ENCODE data around the gene PCK2.

The PCK2 gene

DNA sequence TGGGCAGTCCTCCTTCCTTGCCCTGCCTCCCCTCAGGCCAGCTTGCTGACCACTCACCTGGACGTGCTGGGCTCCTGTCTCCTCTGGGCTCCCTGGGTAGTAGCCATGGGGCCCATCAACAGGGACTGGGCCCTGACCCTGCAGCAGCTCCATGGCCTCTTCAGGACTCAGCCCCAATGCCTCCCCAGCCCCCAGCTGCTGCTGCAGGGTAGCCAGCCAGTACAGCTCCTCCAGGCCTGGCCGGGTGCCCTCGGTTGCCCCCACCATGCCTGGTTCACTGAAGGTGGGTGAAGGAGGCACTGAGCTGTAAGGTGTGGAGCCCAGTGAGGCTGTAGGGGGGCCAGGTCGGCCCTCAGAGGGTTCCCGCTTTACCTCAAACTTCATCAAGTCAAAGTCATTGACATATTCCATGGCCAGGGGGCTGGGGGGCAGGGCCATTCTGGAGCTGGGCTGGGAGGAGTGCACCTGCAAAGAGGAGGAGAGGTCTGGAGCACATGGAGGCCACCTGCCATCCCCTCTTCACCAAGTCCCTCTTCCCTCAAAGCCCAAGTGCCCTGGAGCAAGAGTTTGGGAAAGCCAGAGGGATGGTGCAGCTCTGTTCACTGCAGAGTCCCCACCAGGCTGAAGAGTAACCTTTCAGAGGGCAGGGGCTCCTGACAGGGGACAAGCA lies 11.6 kb upstream of the PCK2 start:
- TF ChIP-seq, protein P1, sequence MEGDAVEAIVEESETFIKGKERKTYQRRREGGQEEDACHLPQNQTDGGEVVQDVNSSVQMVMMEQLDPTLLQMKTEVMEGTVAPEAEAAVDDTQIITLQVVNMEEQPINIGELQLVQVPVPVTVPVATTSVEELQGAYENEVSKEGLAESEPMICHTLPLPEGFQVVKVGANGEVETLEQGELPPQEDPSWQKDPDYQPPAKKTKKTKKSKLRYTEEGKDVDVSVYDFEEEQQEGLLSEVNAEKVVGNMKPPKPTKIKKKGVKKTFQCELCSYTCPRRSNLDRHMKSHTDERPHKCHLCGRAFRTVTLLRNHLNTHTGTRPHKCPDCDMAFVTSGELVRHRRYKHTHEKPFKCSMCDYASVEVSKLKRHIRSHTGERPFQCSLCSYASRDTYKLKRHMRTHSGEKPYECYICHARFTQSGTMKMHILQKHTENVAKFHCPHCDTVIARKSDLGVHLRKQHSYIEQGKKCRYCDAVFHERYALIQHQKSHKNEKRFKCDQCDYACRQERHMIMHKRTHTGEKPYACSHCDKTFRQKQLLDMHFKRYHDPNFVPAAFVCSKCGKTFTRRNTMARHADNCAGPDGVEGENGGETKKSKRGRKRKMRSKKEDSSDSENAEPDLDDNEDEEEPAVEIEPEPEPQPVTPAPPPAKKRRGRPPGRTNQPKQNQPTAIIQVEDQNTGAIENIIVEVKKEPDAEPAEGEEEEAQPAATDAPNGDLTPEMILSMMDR (IDR thresholded peaks at IDR 0.05; ENCODE audit: insufficient read depth, low read length), result no peak
- TF ChIP-seq POLR2AphosphoS5 (IDR thresholded peaks at IDR 0.05; ENCODE audit: low read depth), result no peak
- no peak for TF ChIP-seq GABPA (IDR thresholded peaks at IDR 0.05; ENCODE audit: low read depth)
- TF ChIP-seq SPI1 (IDR thresholded peaks at IDR 0.05; ENCODE audit: borderline replicate concordance, low read depth), result no peak
- TF ChIP-seq, protein P2, sequence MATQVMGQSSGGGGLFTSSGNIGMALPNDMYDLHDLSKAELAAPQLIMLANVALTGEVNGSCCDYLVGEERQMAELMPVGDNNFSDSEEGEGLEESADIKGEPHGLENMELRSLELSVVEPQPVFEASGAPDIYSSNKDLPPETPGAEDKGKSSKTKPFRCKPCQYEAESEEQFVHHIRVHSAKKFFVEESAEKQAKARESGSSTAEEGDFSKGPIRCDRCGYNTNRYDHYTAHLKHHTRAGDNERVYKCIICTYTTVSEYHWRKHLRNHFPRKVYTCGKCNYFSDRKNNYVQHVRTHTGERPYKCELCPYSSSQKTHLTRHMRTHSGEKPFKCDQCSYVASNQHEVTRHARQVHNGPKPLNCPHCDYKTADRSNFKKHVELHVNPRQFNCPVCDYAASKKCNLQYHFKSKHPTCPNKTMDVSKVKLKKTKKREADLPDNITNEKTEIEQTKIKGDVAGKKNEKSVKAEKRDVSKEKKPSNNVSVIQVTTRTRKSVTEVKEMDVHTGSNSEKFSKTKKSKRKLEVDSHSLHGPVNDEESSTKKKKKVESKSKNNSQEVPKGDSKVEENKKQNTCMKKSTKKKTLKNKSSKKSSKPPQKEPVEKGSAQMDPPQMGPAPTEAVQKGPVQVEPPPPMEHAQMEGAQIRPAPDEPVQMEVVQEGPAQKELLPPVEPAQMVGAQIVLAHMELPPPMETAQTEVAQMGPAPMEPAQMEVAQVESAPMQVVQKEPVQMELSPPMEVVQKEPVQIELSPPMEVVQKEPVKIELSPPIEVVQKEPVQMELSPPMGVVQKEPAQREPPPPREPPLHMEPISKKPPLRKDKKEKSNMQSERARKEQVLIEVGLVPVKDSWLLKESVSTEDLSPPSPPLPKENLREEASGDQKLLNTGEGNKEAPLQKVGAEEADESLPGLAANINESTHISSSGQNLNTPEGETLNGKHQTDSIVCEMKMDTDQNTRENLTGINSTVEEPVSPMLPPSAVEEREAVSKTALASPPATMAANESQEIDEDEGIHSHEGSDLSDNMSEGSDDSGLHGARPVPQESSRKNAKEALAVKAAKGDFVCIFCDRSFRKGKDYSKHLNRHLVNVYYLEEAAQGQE (IDR thresholded peaks at IDR 0.05; ENCODE audit: insufficient replicate concordance, low read depth), result no peak
- no peak for DNase-seq (ENCODE audit: low read depth in 1 of 2, low spot score in 1 of 2)
- no peak overlapping the region for H3K27ac ChIP-seq (replicated peaks)
- peaks cover 21% of the 10 kb centered on the region for H3K27me3 ChIP-seq (ENCODE audit: insufficient read depth, poor library complexity, severe bottlenecking)
- H3K4me3 ChIP-seq (replicated peaks; ENCODE audit: insufficient read depth, low read length), result no peak overlapping the region

DNA sequence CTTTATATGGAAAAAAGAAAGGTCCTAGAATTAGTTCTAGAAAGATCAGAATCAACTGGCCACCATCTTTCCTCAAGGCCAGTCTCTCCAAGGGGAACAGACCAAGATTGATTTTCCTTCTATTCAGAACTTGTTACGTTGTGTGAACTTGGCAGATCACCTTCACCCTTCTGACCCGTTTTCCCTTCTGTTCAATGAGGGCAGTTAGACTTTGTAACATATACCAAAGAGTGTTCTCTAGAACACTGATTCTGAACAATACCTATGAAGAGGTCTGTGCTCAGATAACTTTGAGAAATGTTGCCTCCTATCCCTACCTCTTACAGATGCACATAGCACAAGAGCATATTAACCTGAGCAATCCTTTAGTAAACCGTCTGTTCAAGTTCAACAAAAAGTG lies 10.6 kb upstream of the PCK2 start:
- TF ChIP-seq POLR2AphosphoS5 (IDR thresholded peaks at IDR 0.05; ENCODE audit: low read depth) (no peak), SPI1 (IDR thresholded peaks at IDR 0.05; ENCODE audit: borderline replicate concordance, low read depth) (no peak), GABPA (IDR thresholded peaks at IDR 0.05; ENCODE audit: low read depth) (no peak)
- TF ChIP-seq, protein P1 (IDR thresholded peaks at IDR 0.05; ENCODE audit: insufficient read depth, low read length), result no peak
- TF ChIP-seq, protein P2 (IDR thresholded peaks at IDR 0.05; ENCODE audit: insufficient replicate concordance, low read depth), result no peak
- H3K27me3 ChIP-seq (ENCODE audit: insufficient read depth, poor library complexity, severe bottlenecking), result peaks cover 21% of the 10 kb centered on the region
- no peak for DNase-seq (ENCODE audit: low read depth in 1 of 2, low spot score in 1 of 2)
- H3K4me3 ChIP-seq (replicated peaks; ENCODE audit: insufficient read depth, low read length), result no peak overlapping the region
- H3K27ac ChIP-seq (replicated peaks), result no peak overlapping the region

DNA sequence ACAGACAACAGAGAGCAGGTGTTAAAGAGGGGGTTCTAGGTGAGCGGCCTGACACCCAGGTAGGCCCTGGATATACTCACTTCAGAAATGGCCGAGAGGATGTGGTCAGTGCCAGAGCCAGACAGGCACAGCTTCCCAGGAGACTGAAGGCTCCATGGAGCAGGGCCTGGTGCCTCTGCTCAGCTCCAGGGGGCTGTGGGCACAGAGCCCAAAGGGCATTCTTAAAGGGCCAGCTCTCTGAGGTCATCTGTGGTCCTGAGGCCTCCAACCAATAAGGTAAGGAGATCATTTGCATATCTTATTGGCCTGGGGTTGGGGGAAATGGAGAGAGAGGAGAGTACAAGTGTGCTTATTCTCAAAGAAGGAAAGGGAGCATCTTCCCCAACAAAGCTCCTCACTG lies 9.7 kb upstream of the PCK2 start:
- TF ChIP-seq GABPA (IDR thresholded peaks at IDR 0.05; ENCODE audit: low read depth) (no peak), POLR2AphosphoS5 (IDR thresholded peaks at IDR 0.05; ENCODE audit: low read depth) (no peak), SPI1 (IDR thresholded peaks at IDR 0.05; ENCODE audit: borderline replicate concordance, low read depth) (no peak)
- TF ChIP-seq, protein P1 (IDR thresholded peaks at IDR 0.05; ENCODE audit: insufficient read depth, low read length), result no peak
- TF ChIP-seq, protein P2 (IDR thresholded peaks at IDR 0.05; ENCODE audit: insufficient replicate concordance, low read depth), result no peak
- no peak overlapping the region for H3K27ac ChIP-seq (replicated peaks)

More for the DNA sequence above, 9.7 kb upstream of the PCK2 start:
- no peak overlapping the region for H3K4me3 ChIP-seq (replicated peaks; ENCODE audit: insufficient read depth, low read length)
- DNase-seq (ENCODE audit: low read depth in 1 of 2, low spot score in 1 of 2), result no peak
- peaks cover 21% of the 10 kb centered on the region for H3K27me3 ChIP-seq (ENCODE audit: insufficient read depth, poor library complexity, severe bottlenecking)
